HG02642 (cell line): ENCODE data around the gene ACBD6.

Experiments
- ATAC-seq: cut with Tn5 transposase; IDR thresholded peaks from one replicate; pipeline ENCODE4 v1.9.1; 2021; ENCODE audit warnings: mild to moderate bottlenecking; ENCODE audit not compliant: unreplicated experiment, poor library complexity

The ACBD6 gene

GRCh38 chr1:180312926-180313325, 189.5 kb downstream of the ACBD6 start:
- ATAC-seq, result no peak

GRCh38 chr1:180311011-180311730, 191.2 kb downstream of the ACBD6 start:
- ATAC-seq, result no peak

DNA sequence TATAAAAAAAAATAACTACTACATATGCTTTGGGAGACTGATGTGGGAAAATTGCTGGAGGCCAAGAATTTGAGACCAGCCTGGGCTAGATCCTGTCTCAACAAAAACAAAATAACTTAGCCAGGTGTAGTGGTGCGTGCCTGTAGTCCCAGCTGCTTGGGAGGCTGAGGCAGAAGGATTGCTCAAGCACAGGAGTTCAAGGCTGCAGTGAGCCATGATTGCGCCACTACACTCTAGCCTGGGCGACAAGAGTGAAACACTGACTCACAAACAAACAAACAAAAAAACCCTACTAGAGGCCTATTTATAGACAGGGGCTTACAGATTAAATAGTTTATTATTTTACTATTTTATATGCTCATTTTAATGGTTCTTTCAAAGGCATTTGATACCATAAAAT, 192.3 kb downstream of the ACBD6 start:
- no peak for ATAC-seq

DNA sequence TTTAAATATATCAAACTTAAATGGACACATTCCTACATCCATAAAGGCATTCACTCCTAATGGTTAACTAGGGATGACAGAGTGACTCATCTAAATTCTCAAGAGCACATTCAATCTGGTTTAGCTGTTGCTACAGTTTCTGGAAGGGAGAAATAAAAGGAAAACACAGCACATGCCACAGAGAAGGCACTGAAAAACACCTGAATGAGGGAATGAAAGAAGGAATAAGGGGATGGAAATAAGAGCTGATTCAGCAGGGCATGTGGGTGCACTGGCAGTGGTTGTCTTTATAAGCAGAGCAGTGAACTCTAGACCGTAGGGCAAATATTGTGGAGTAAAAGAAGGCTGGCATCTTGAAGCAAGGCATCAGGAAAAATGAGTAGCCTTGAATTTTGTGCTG, 193.0 kb downstream of the ACBD6 start:
- ATAC-seq, result no peak

GRCh38 chr1:180301135-180301742, 201.1 kb downstream of the ACBD6 start:
- no peak for ATAC-seq

- ATAC-seq, result no peak
Measured at GRCh38 chr1:180299479-180300221, 202.7 kb downstream of the ACBD6 start.

DNA sequence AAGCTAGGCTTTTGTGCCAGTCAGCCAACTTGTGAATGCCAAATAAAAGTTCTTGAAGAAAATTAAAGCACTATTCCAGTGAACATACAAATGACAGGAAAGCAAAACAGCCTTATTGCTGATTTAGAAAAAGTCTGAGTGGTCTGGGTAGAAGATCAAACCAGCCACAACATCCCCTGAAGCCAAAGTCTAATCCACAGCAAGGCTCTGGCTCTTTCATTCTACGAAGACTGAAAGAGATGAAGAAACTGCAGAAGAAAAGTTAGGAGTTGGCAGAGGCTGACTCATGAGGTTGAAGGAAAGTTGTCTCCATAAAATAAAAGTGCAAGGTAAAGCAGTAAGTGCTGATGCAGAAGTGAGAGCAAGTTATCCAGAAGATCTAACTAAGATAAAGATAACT, 206.4 kb downstream of the ACBD6 start:
- ATAC-seq, result no peak

DNA sequence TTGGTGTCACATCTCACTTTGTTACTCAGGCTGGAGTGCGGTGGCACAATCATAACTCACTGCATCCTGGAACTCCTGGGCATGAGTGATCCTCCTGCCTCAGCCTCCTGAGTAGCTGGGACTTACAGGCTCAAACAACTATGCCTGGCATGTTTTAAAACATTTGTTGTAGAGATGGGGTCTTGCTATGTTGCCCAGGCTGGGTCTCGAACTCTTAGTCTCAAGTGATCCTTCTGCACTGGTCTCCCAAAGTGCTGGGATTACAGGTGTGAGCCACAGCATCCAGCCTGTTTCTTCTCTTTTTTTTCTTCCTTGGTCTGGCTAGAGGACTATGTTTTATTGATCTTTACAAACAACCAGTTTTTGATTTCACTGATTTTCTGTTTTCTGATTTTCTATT, 207.7 kb downstream of the ACBD6 start:
- no peak for ATAC-seq

GRCh38 chr1:180291004-180291403, 211.4 kb downstream of the ACBD6 start:
- no peak for ATAC-seq

- ATAC-seq, result no peak
Measured at GRCh38 chr1:180290265-180291001, 211.9 kb downstream of the ACBD6 start.

DNA sequence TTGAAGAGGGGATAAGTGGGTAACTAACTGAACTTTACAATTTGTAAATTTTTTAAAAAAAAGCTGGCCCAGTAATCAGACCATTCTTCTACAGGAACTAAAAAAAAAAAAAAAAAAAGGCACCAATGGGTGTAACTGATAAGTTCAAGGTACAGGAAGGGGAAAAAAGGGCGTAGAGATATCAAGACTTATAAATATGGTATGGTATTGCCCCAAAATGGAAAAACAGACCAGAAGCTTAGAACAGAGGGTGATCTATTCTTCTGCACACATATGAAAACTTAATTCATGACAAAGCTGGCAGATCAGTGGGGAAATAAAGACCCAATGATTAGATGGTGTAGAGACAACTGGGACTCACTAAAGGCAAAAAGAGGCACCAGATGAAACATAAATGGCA, 213.4 kb downstream of the ACBD6 start:
- no peak for ATAC-seq

DNA sequence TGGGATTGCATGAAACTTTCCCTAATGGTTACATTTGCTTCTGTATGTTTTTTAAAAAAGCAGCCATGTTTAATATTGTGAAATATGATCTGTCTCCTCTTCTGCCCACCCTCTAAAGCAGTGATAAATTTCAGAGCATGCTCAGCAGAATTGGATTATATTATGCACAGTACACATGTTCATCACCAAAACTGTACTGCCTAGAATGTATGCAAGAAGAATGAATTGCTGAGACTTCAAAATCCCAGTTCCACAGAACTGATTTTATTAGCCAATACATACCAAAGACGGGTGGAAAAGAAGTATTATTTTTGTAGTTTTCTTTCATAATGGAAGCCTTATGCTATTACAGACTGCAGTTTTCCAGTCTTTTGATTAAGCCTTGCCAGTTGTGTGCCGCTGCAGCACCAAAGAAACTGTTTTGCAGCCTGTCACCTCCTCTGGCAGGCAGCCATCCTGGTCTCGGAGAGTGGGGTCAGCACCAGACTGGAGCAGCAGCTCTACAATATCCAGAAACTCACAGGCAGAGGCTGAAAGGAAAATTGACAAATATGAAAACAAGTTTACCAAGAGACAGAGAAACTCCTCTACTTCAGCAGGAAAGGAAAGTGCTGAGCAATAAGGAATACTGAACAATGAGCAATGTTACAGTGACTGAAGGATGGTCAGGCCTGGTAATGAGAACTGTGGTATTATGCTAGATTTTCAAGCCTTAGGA, 214.2 kb downstream of the ACBD6 start:
- no peak for ATAC-seq

- ATAC-seq, result no peak
Measured at GRCh38 chr1:180286417-180286816, 216.0 kb downstream of the ACBD6 start.

DNA sequence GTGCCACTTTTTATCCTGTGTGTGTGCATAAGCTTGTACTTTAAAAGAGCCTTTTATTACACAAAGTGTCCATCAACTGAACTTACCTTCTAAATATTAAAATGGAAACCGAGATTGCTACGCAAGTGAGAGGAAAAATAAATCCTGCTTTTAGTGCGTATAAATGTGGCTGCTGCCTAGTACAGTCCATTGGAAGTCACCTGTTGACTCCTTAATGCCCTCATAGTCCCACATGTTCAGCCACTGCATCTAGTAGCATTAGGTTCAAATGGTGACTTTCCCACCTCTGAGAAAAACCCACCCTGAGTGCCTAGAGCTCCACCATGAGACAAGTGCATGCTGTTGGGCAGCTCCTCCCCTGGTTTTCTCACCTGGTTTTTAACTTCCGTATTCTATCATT, 219.3 kb downstream of the ACBD6 start:
- ATAC-seq, result no peak

- ATAC-seq, result no peak
Measured at GRCh38 chr1:180282401-180283044, 219.9 kb downstream of the ACBD6 start.

DNA sequence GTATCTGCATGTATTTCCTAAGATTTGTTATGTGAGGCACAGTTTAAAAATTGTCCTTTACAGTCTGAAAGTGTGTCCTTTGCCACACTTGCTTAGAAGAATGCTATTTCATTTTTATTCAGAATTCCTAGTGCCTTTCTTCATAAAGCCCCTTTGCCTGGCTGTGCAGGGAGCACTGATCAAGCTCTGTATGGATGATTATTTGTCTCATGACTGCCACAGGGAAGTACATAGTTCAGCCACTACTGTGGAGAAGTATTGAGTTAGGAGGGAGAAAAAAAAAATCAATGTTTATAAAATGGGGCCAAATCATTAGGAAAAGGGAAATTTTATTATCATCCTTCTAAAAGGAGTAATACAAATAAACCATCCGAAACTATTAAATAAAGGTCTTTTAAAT, 220.9 kb downstream of the ACBD6 start:
- ATAC-seq, result no peak

GRCh38 chr1:180280617-180281016, 221.8 kb downstream of the ACBD6 start:
- peak; percentile 68 for ATAC-seq

DNA sequence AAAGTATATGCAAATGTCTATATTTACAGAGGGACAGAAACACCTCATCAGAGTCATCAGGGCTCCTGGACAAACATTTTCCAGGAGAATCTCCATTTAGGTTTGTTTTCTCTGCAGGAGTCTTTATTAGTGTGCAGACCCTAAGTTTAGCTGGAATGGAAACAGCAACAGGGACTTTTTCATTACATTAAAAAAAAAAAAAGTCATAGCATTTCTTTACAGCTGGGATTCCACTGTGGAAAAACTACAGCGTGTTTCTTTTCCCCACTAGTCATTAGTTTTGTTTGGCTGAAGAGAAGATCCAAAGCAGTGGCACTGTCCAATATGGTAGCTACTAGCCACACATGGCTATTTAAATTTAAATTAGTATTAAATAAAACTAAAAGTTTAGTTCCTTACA, 222.7 kb downstream of the ACBD6 start:
- ATAC-seq, result no peak

GRCh38 chr1:180278596-180279395, 223.6 kb downstream of the ACBD6 start:
- no peak for ATAC-seq
